ENCODE data around the gene KRTAP10-10. TPM values are rescaled to one million over a fixed set of nuclear protein-coding genes. Genes with fewer than 3 reads are reported as not detected.

Gene KRTAP10-10
- total RNA-seq, 1 donor, result not detected

DNA sequence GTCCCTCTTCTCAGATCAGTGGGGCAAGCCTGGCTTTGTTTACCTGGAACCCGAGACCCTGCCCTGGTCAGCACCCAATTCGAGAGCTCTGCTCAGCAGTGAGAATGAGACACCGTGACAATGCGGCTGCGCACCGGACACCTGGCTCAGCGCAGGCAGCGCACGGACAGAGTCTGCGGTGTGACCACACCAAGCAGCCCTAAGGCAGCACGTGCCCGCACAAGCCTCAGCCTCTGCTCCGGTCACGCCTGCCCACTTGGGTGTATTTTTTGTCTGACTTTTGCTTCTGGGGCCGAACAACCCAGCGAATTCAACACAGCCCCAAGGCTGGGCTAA lies 20.6 kb upstream of the KRTAP10-10 start:
- Histone ChIP-seq H3K36me3 (ENCODE audit: insufficient read depth, low read length) (no peaks in the 10 kb centered on the region), H3K27me3 (ENCODE audit: insufficient read depth, low read length) (no peaks in the 10 kb centered on the region)

DNA sequence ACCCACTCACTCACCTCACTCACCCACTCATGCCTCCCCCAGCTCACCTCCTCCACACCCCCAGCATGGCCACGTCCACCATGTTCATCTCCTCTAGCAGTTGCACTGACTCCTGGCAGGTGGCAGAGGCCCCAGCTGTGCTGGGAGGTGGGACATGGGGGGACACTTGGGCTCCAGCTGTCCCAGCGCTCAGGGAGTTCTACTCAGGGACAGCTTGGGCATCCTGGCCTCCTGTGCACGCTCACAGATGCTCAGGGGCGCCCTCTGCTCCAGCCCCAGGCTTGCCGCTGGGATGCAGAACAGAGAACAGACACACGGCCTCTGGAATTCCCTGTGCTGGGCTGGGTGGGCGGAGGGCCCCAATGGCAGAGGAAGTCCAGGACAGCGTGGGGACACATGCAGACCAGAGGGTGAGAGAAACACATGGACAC lies 20.1 kb upstream of the KRTAP10-10 start:
- H3K79me2 ChIP-seq (ENCODE audit: insufficient read depth, low read length), result no peaks in the 10 kb centered on the region
- no peak for DNase-seq (ENCODE audit: insufficient read length, low spot score, missing footprints)
- TF ChIP-seq, protein P1, sequence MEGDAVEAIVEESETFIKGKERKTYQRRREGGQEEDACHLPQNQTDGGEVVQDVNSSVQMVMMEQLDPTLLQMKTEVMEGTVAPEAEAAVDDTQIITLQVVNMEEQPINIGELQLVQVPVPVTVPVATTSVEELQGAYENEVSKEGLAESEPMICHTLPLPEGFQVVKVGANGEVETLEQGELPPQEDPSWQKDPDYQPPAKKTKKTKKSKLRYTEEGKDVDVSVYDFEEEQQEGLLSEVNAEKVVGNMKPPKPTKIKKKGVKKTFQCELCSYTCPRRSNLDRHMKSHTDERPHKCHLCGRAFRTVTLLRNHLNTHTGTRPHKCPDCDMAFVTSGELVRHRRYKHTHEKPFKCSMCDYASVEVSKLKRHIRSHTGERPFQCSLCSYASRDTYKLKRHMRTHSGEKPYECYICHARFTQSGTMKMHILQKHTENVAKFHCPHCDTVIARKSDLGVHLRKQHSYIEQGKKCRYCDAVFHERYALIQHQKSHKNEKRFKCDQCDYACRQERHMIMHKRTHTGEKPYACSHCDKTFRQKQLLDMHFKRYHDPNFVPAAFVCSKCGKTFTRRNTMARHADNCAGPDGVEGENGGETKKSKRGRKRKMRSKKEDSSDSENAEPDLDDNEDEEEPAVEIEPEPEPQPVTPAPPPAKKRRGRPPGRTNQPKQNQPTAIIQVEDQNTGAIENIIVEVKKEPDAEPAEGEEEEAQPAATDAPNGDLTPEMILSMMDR (IDR thresholded peaks at IDR 0.05; ENCODE audit: extremely low read depth, low read depth, low read length), result no peak
- no peaks in the 10 kb centered on the region for H3K9me3 ChIP-seq (ENCODE audit: low read depth, low read length)
- H3K27ac ChIP-seq (ENCODE audit: low read depth, low read length), result no peak overlapping the region
- no peak overlapping the region for H3K4me3 ChIP-seq (ENCODE audit: insufficient read depth, low read length)
- no peaks in the 10 kb centered on the region for H3K27me3 ChIP-seq (ENCODE audit: insufficient read depth, low read length)
- no peaks in the 10 kb centered on the region for H3K36me3 ChIP-seq (ENCODE audit: insufficient read depth, low read length)
- H2AFZ ChIP-seq (ENCODE audit: low read length), result no peak overlapping the region
- H4K20me1 ChIP-seq (ENCODE audit: insufficient read depth, low read length), result no peaks in the 10 kb centered on the region
- H3K4me1 ChIP-seq (ENCODE audit: insufficient read depth, low read length), result no peaks in the 10 kb centered on the region
- H3K4me2 ChIP-seq (ENCODE audit: insufficient read depth, low read length), result no peak overlapping the region

More for the DNA sequence above, 20.6 kb upstream of the KRTAP10-10 start:
- DNase-seq (ENCODE audit: insufficient read length, low spot score, missing footprints), result no peak
- no peaks in the 10 kb centered on the region for H4K20me1 ChIP-seq (ENCODE audit: insufficient read depth, low read length)
- TF ChIP-seq, protein P1 (IDR thresholded peaks at IDR 0.05; ENCODE audit: extremely low read depth, low read depth, low read length), result no peak
- no peak overlapping the region for H3K4me3 ChIP-seq (ENCODE audit: insufficient read depth, low read length)
- H2AFZ ChIP-seq (ENCODE audit: low read length), result no peak overlapping the region
- H3K27ac ChIP-seq (ENCODE audit: low read depth, low read length), result no peak overlapping the region
- no peaks in the 10 kb centered on the region for H3K79me2 ChIP-seq (ENCODE audit: insufficient read depth, low read length)
- H3K4me1 ChIP-seq (ENCODE audit: insufficient read depth, low read length), result no peaks in the 10 kb centered on the region
- no peak overlapping the region for H3K4me2 ChIP-seq (ENCODE audit: insufficient read depth, low read length)
- H3K9me3 ChIP-seq (ENCODE audit: low read depth, low read length), result peaks cover 3% of the 10 kb centered on the region

DNA sequence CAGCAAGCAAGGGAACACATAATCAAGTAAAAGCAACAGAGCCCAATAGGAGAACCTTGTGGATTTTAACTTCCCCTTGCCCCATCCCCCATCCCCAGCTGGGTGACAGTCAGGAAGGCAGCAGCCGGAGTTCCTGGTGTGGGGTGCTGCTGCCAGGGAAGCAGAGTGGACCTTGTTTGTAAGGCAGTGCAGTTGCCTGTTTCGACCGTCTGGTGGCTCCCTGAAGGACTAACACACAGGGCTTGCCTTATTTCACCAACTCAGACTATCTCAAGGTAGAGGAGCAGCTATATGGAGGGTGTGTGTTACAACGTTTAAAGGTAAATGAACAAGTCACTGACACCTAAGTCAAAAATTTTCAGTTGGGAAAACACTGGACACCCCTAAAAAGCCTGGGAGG lies 18.7 kb upstream of the KRTAP10-10 start:
- Histone ChIP-seq H4K20me1 (ENCODE audit: insufficient read depth, low read length) (no peaks in the 10 kb centered on the region), H3K9me3 (ENCODE audit: low read depth, low read length) (no peaks in the 10 kb centered on the region), H3K27me3 (ENCODE audit: insufficient read depth, low read length) (no peaks in the 10 kb centered on the region), H3K79me2 (ENCODE audit: insufficient read depth, low read length) (no peaks in the 10 kb centered on the region), H3K36me3 (ENCODE audit: insufficient read depth, low read length) (no peaks in the 10 kb centered on the region), H3K4me1 (ENCODE audit: insufficient read depth, low read length) (no peaks in the 10 kb centered on the region), H3K4me3 (ENCODE audit: insufficient read depth, low read length) (no peak overlapping the region), H3K4me2 (ENCODE audit: insufficient read depth, low read length) (no peak overlapping the region), H3K27ac (ENCODE audit: low read depth, low read length) (no peak overlapping the region), H2AFZ (ENCODE audit: low read length) (no peak overlapping the region)
- DNase-seq (ENCODE audit: insufficient read length, low spot score, missing footprints), result no peak
- TF ChIP-seq, protein P1 (IDR thresholded peaks at IDR 0.05; ENCODE audit: extremely low read depth, low read depth, low read length), result peak; percentile 29

DNA sequence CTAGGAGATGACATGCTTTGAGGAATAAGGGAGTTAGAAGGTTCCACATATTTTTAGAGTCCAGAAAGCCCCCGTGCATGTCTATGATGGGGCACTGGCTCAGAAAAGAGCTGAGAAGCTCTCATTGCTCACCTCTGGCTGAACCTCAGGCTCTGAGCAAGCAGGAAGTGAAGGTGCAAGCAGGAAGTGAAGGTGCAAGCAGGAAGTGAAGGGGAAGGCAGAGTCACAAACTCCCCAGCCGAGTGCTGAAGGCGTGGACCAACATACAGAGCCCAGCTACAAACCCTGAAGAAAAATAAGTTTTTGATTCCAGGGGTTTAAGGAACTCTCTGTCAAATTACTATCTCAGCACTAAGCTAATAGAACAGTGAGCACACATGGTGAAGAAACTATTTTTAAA lies 18.2 kb upstream of the KRTAP10-10 start:
- no peak overlapping the region for H2AFZ ChIP-seq (ENCODE audit: low read length)
- TF ChIP-seq, protein P1 (IDR thresholded peaks at IDR 0.05; ENCODE audit: extremely low read depth, low read depth, low read length), result no peak
- no peaks in the 10 kb centered on the region for H3K27me3 ChIP-seq (ENCODE audit: insufficient read depth, low read length)
- no peak for DNase-seq (ENCODE audit: insufficient read length, low spot score, missing footprints)
- H3K4me3 ChIP-seq (ENCODE audit: insufficient read depth, low read length), result no peak overlapping the region
- no peaks in the 10 kb centered on the region for H3K79me2 ChIP-seq (ENCODE audit: insufficient read depth, low read length)
- no peaks in the 10 kb centered on the region for H3K9me3 ChIP-seq (ENCODE audit: low read depth, low read length)
- H3K4me1 ChIP-seq (ENCODE audit: insufficient read depth, low read length), result no peaks in the 10 kb centered on the region
- H3K4me2 ChIP-seq (ENCODE audit: insufficient read depth, low read length), result no peak overlapping the region
- no peaks in the 10 kb centered on the region for H3K36me3 ChIP-seq (ENCODE audit: insufficient read depth, low read length)
- H4K20me1 ChIP-seq (ENCODE audit: insufficient read depth, low read length), result no peaks in the 10 kb centered on the region
- H3K27ac ChIP-seq (ENCODE audit: low read depth, low read length), result no peak overlapping the region

Data from osteoblast (primary cell).